Neural progenitor cell (in vitro differentiated cells): ENCODE measurements around the gene LGR5.

Experiments
- CTCF ChIP-seq: fragments of 200-600 bp; sonication (generic); IDR thresholded peaks from 2 replicates; pipeline ENCODE4 v1.5.1; 2017; ENCODE audit warnings: antibody characterized with exemption, mild to moderate bottlenecking
- EZH2 ChIP-seq: fragments of 200-600 bp; sonication (generic); IDR thresholded peaks from 2 replicates; pipeline ENCODE4 v1.6.1; 2017; ENCODE audit warnings: antibody characterized with exemption, mild to moderate bottlenecking, moderate library complexity

GRCh38 chr12:71392521-71393145 lies 47.0 kb upstream of the LGR5 start:
- TF ChIP-seq CTCF (peak; percentile 82), EZH2 (no peak)
